ENCODE data around the gene TPX2.

TPX2 gene

DNA sequence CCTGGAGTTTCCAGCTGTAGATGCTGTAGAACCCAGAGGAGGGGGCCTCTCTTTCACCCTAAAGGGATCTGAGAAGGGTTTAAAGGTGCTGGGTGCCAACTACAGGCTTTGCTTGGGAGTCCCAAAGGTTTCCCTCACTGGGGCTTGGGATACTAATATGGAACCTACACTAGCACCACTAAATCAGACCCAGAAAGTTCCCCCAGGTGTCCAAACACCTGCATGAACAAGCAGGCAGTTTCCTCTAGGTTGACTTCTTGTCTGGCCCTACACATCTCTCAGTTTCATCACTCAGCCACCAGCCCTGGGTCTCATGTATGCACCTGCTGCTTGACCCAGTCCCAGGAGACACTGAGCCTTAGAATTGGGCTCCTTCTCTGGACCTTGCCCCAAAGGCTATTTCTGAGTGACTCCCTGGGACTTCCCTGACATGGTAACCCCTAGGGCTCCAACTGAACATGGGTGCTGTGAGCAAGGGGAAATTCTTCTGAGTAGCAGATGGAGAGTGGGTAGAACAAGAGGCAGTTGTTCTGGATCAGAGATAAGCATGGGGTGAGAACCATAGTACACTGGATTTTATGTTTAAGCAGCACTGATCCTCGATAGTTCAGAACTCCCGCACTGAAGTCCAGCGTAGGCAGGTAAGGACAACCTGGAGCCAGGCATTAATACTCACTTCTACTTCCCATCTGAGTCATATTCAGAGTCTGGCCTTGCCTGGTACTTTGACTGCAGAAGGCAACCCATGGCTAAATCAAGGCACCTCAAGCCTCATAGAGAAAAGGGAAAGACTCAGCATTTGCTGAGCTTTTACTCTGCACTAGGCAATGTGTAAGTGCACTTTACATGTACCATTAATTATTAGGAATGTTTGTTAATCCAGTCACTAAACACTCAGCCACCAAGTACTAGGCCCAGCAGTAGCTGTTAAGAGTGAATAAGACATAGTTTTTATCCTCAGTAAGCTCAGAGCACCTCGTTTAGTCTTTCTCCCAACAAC is 33.2 kb upstream of the TPX2 start:
- DNase-seq (ENCODE audit: low read depth in 1 of 2, low spot score in 1 of 2): no peak

DNA sequence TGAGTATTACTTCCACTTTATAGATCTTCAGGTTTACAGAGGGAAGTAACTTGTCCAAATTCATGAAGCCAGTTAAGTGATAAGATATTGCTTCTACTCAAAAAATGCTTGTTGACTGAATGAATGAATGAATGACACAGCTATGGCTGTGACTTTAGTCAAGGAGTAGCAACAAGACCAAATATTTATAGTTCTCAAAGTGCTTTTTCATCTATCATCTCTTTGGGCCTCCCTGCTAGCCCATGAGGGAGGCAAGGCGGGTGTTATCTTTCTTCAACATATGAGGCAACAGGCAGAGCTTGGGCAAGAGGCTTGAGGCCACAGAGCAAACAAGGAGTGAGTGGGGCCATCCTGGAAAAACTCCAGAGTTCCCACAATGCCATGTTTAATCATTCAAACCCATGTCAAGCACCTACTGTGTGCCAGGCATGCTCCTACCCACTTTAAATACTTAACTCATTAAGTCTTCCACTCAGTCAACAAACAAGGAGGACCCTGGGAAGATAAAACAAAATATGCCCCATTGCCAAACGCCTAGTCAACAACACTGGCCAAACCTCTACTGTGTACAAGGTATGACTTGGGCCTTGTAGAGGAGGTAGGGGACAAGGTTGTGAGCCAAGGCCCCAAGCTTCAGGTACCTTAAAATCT is 32.4 kb upstream of the TPX2 start:
- DNase-seq (ENCODE audit: low read depth in 1 of 2, low spot score in 1 of 2): no peak

DNA sequence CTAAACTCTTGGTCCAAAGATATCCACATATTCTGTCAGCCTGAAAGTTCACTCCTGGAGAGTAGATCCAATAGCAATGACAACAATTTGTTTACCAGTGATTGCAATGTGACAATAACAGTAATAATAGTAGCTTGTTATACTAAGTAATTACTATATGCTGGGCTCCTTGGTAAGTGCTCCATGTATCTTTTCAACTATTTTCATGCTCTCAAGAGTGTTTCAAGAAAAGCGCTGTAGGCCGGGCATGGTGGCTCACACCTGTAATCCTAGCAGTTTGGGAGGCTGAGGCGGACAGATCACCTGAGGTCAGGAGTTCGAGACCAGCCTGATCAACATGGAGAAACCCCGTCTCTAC is 31.9 kb upstream of the TPX2 start:
- DNase-seq (ENCODE audit: low read depth in 1 of 2, low spot score in 1 of 2): no peak

GRCh38 chr20:31707994-31708735 is 30.9 kb upstream of the TPX2 start:
- DNase-seq (ENCODE audit: low read depth in 1 of 2, low spot score in 1 of 2): no peak

DNA sequence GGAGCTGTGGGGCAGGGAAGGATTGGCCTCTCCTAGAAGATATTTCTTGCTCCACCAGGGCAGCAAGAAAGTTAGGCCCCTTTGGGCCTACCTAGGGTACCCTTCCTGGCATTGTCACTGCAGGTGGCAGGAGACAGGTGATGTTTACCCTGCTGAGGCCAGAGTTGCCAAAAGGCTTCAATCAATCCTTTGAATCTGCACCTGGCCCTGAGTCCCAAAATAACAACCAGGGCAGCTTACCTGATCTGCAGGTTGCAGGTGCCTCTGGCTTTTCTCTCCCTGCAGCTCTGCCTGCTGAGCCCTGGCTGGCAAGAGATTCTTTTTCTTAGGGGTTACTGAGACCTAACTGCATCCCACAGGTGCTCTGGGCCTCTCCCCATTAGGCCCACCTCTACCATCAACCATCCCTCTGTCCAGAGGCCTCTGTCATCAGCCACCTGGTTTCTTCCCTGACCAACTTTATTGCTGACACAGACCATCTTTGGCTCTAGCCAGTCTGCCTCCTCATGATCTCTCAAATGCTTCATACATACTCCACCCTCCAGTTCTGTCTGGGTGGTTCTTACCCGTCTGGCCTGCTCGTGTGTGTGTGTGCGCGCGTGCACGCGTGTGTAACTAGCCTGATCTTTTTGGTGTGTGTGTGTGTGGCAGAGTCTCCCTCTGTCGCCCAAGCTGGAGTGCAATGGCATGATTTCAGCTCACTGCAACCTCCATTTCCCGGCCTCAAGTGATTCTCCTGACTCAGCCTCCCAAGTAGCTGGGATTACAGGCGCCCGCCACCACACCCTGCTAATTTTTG is 30.2 kb upstream of the TPX2 start:
- DNase-seq (ENCODE audit: low read depth in 1 of 2, low spot score in 1 of 2): no peak

DNA sequence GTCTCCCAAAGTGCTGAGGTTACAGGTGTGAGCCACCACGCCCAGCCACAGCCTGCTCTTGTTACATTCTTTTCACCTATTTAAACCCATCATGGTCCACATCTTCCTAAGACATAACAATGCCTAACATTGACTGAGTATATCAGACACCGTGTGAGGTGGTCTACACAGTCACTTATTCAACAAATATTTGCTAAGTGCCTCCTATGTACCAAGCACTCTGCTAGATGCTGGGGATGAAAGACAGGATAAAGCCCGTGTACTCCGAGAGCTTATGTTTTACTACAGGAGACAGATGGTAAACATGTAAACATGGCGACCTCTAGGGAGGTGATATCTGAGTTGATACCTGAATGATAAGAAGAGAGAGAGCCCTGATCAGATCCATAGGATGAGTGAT is 29.2 kb upstream of the TPX2 start:
- DNase-seq (ENCODE audit: low read depth in 1 of 2, low spot score in 1 of 2): no peak

GRCh38 chr20:31710423-31711108 is 28.5 kb upstream of the TPX2 start:
- DNase-seq (ENCODE audit: low read depth in 1 of 2, low spot score in 1 of 2): no peak

- DNase-seq (ENCODE audit: low read depth in 1 of 2, low spot score in 1 of 2): no peak
Measured at GRCh38 chr20:31711179-31712111, 27.6 kb upstream of the TPX2 start.

DNA sequence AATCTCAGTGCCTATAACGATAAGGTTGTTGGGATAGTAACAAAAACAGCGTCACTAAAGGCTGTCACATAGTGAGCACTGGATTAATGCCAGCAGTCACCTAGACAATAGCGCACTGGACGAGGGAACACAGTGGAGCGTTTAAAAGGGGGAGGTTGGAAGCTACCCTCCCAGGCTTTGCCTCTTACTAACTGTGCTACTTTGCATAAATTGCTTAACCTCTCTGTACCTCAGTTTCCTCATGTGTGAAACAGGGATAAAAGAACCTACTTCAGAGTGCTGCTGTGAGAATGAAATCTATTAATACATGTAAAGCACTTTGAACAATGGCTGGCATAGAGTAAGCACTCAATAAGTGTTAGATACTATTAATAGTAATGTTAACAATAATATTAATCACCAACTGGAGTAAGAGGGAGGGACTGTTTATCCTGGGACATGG is 27.0 kb upstream of the TPX2 start:
- no peak for DNase-seq (ENCODE audit: low read depth in 1 of 2, low spot score in 1 of 2)

GRCh38 chr20:31712564-31713311 is 26.4 kb upstream of the TPX2 start:
- no peak for DNase-seq (ENCODE audit: low read depth in 1 of 2, low spot score in 1 of 2)

DNA sequence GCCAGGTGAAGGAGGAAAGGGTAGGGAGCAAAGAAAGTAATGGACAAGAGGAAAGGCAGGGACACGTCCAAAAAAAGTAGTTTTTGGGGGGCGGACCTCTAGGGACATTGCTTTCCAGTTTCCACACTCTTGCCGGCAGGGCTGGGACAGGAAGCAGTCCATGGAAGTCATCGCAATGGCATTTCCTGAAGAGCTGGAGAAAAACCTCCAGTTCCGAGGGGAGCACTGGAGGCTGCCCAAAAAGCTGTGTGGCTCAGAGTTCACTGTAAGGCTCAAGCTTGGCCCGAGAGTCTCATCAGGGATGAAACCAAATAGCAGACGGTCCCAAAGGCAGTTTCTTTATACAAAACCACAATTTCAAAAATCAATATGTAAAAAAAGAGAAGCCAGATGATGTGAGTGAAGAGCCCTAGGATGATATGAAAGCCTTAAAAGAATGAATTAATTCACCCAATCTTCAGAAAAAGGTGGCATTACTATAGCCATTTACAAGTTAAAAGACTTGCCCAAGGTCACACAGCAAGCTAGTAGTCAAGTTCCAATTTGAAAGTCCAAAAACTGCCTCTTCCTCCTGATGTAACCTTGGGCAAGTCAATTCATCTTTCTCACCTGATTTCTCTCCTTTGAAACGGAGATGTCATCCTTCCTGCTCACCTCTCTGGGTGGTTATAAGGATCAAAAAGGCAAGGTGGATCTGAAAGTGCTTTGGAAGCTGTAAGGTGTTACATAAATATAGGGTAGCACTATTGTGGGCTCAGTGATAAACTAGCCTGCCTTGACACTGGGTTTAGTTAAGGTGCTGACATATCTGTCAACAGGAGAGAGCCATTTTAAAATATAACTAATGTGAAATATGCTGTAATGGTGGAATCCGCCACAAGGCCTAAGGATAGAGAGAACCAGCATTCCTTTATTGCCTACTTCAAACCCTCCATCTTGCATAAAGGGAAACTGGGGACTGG is 25.5 kb upstream of the TPX2 start:
- DNase-seq (ENCODE audit: low read depth in 1 of 2, low spot score in 1 of 2): no peak

- DNase-seq (ENCODE audit: low read depth in 1 of 2, low spot score in 1 of 2): no peak
Measured at GRCh38 chr20:31715766-31716165, 23.3 kb upstream of the TPX2 start.

- DNase-seq (ENCODE audit: low read depth in 1 of 2, low spot score in 1 of 2): no peak
Measured at GRCh38 chr20:31716351-31716750, 22.7 kb upstream of the TPX2 start.

GRCh38 chr20:31716818-31717477 is 22.1 kb upstream of the TPX2 start:
- DNase-seq (ENCODE audit: low read depth in 1 of 2, low spot score in 1 of 2): no peak

DNA sequence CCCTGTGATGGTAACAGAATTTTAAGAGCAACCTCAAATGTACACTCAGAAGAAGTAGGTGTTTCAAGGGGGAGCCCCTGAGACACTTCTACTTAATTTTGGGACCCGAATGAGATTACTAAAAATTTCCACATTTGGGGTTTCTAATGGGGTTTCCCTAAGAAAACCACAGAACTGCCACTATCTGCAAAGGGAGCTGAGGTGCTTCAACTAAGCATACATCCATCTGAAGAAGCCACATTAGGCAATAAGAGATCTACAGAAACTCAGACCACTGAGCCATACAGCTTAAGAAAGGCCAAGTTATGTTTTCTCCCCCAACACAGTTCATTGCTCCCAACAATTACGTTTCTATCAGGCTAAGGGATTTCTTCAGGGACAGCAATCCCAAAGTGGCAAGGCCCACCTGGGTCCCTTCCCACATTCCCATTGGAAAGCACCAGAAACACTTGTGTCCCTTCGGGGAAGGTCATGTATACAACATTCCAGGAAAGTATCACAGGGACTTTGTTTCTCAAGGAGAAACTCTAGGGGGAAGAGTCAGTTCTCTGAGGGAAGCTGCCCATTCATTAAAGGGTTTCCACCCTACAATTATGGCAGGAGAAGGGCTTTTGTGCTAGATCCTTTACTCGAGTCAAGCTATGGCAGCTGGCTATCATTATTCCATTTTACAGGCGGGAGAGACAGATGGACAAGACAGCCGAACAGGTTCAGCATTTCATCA is 21.4 kb upstream of the TPX2 start:
- DNase-seq (ENCODE audit: low read depth in 1 of 2, low spot score in 1 of 2): peak in 1 of 2 donors; percentile 65

GRCh38 chr20:31718952-31719643 is 20.0 kb upstream of the TPX2 start:
- no peak for DNase-seq (ENCODE audit: low read depth in 1 of 2, low spot score in 1 of 2)

Data from activated CD4-positive, alpha-beta T cell treated with anti-CD3 and anti-CD28 coated beads, Interleukin-2, amount 50 U/mL, for 24 hours (primary cell).